ENCODE results near the gene SCARB2. TPM values are rescaled to one million over a fixed set of nuclear protein-coding genes. Genes with fewer than 3 reads are reported as not detected.

Gene SCARB2
- total and polyA plus RNA-seq, 8 donors, result 212 to 266 (median 229) TPM

DNA sequence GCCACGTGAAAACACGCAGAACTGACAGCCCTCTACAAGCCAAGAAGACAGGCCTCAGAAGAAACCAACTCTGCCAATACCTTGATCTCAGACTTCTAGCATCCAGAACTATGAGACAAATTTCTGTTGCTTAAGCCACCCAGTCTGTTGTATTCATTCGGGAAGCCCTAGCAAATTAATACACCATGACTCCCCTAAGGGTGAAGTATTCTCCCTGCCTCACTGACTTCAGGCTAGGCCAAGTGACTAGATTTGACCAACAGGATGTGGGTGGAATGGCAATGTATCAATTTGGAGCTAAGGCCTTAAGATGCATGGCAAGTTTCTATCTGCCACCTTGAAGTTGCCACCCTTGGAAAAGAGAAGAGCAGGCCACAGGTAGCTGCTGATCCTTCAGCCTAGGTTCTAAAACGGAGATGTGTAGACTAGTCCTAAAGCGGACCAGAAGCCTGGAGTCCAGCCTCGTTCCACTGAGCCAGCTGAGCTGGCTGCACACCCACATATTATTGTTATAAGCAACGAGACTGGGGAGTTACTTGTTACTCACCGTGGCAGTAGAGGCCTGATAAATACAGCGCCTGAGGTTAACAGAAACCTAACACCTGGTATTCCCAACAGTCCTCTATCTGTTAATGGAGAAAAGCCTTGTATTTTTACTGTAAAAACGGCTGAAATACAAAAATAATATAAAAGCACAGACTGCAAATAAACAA, 16.4 kb downstream of the SCARB2 start:
- H3K4me3 ChIP-seq, result no peak overlapping the region
- ATAC-seq (no peak), DNase-seq (no peak)
- H3K27me3 ChIP-seq, result no peaks in the 10 kb centered on the region
- intact Hi-C loops (cut with DNase I), result no loop called here
- peak overlapping the region; percentile 79 to 91 for H3K27ac ChIP-seq
- peaks cover 71 to 99% of the 10 kb centered on the region in 2 donors for H3K4me1 ChIP-seq
- TF ChIP-seq, protein P1, sequence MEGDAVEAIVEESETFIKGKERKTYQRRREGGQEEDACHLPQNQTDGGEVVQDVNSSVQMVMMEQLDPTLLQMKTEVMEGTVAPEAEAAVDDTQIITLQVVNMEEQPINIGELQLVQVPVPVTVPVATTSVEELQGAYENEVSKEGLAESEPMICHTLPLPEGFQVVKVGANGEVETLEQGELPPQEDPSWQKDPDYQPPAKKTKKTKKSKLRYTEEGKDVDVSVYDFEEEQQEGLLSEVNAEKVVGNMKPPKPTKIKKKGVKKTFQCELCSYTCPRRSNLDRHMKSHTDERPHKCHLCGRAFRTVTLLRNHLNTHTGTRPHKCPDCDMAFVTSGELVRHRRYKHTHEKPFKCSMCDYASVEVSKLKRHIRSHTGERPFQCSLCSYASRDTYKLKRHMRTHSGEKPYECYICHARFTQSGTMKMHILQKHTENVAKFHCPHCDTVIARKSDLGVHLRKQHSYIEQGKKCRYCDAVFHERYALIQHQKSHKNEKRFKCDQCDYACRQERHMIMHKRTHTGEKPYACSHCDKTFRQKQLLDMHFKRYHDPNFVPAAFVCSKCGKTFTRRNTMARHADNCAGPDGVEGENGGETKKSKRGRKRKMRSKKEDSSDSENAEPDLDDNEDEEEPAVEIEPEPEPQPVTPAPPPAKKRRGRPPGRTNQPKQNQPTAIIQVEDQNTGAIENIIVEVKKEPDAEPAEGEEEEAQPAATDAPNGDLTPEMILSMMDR (IDR thresholded peaks at IDR 0.05), result no peak
- H3K36me3 ChIP-seq, result peaks cover 0 to 27% of the 10 kb centered on the region in 2 donors
- H3K9me3 ChIP-seq, result no peaks in the 10 kb centered on the region

DNA sequence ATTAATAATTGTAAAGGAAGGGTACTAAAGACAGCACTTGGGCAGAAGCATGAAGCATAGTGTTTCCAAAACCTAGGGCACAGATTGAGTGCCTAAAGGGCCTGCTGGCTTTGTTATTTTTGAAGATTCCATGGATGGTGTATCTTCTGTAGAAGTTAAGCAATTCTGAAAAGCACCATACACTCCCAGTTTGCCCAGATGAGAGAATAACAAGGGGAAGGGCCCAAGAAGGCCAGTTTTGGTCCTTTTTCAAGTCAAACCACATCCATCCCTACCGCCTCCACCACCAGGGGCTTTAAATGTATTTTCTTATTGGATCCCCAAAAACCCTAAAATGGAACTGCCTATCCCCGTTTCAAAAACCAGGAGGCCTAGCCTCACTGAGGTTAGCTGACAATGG, 17.2 kb downstream of the SCARB2 start:
- peaks cover 71 to 99% of the 10 kb centered on the region in 2 donors for H3K4me1 ChIP-seq
- peaks cover 0 to 34% of the 10 kb centered on the region in 2 donors for H3K36me3 ChIP-seq
- no peaks in the 10 kb centered on the region for H3K27me3 ChIP-seq

DNA sequence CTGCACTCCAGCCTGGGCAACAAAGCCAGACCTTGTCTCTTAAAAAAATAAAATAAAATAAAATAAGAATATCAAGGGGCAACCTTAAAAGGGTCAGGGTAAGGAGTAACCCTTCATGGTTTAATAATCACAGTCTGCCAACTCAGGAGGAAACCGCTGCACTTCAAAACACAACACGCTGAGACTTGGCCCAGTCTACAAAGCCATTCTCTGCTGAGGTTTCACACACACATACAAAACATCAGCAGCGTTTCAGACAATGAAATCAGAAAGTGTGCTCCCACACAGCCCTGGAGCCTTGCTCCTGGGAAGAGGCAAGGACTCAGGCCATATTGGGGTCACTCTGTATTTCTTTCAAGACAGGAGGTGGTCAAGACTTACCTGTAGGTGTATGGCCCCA, 18.3 kb downstream of the SCARB2 start:
- Histone ChIP-seq H3K27me3 (no peaks in the 10 kb centered on the region), H3K4me1 (peaks cover 63 to 89% of the 10 kb centered on the region in 2 donors), H3K9me3 (no peaks in the 10 kb centered on the region), H3K36me3 (peaks cover 0 to 44% of the 10 kb centered on the region in 2 donors), H3K27ac (peak overlapping the region; percentile 79 to 91), H3K4me3 (no peak overlapping the region)
- no peak for ATAC-seq
- DNase-seq, result no peak
- TF ChIP-seq, protein P1 (IDR thresholded peaks at IDR 0.05), result no peak
- intact Hi-C loops (cut with DNase I), result no loop called here

More for the DNA sequence above, 17.2 kb downstream of the SCARB2 start:
- DNase-seq (no peak), ATAC-seq (no peak)
- intact Hi-C loops (cut with DNase I), result no loop called here
- TF ChIP-seq, protein P1 (IDR thresholded peaks at IDR 0.05), result no peak
- Histone ChIP-seq H3K27ac (peak overlapping the region; percentile 79 to 91), H3K4me3 (no peak overlapping the region), H3K9me3 (no peaks in the 10 kb centered on the region)

DNA sequence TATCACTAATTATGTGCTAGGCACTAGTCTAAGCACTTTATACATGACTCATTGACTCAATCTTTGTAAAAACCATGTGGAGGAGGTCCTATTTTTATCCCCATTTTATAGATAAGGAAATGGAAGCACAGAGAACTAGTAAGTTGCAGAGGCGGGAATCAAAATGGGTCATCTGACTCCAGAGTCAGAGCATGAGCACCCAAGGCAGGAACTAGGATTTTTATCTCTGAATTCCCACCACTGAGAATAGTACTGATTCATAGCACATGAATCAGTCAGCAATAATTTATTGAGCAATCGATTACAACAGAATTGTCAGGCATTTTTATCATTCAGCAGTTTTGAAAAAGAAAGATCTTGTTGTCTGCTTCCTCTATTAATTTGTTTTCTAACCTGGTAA, 19.3 kb downstream of the SCARB2 start:
- peak; percentile 73 for ATAC-seq
- intact Hi-C loops (cut with DNase I), result no loop called here
- H3K27ac ChIP-seq, result peak overlapping the region; percentile 79 to 91
- H3K27me3 ChIP-seq, result no peaks in the 10 kb centered on the region
- H3K36me3 ChIP-seq, result peaks cover 0 to 52% of the 10 kb centered on the region in 2 donors
- no peak overlapping the region for H3K4me3 ChIP-seq
- peak in 1 of 4 donors; percentile 43 for DNase-seq
- TF ChIP-seq, protein P1 (IDR thresholded peaks at IDR 0.05), result no peak
- no peaks in the 10 kb centered on the region for H3K9me3 ChIP-seq
- H3K4me1 ChIP-seq, result peaks cover 53 to 79% of the 10 kb centered on the region in 2 donors

DNA sequence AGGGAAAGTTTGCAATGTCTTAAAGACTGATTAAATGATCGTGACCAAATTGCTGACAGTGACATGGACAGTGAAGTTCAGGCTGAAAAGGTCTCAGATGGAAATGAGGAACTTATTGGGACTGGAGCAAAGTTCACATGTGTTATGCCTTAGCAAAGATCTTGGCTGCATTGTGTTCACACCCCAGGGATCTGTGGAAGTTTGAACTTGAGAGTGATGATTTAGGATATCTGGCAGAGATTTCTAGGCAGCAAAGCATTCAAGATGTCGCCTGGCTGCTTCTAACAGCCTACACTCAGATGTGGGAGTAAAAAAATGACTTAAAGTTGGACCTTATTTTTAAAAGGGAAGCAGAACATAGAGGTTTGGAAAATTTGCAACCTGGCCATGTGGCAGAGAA, 21.4 kb downstream of the SCARB2 start:
- intact Hi-C loops (cut with DNase I), result no loop called here
- TF ChIP-seq, protein P1 (IDR thresholded peaks at IDR 0.05), result no peak
- Histone ChIP-seq H3K27ac (peak overlapping the region in 1 of 2 donors; percentile 43), H3K4me1 (peaks cover 34 to 70% of the 10 kb centered on the region in 2 donors), H3K36me3 (peaks cover 0 to 65% of the 10 kb centered on the region in 2 donors), H3K27me3 (no peaks in the 10 kb centered on the region), H3K4me3 (no peak overlapping the region), H3K9me3 (no peaks in the 10 kb centered on the region)
- ATAC-seq, result no peak
- DNase-seq, result no peak
